Activated CD4-positive, CD25-positive, alpha-beta regulatory T cell treated with anti-CD3 and anti-CD28 coated beads, Interleukin-2, amount 50 U/mL, for 24 hours (primary cell): ENCODE results near the gene FILIP1.
"Not testable (repeated sequence)": the region's sequence is repeated elsewhere in the genome, so short reads cannot be mapped to it uniquely, and the experiment has no call there.

Experiments
- ATAC-seq, 2 donors: fragments of 150-1000 bp; cut with Tn5 transposase; one replicate each; pipeline ENCODE4 v1.10.0; 2021; ENCODE audit warnings: mild to moderate bottlenecking in 1 of 2, moderate library complexity in 1 of 2

FILIP1 gene

GRCh38 chr6:75415804-75416203 is 77.8 kb downstream of the FILIP1 start:
- no peak for ATAC-seq

GRCh38 chr6:75414445-75415021 is 79.1 kb downstream of the FILIP1 start:
- no peak for ATAC-seq

- no peak for ATAC-seq
Measured at GRCh38 chr6:75412969-75413662, 80.5 kb downstream of the FILIP1 start.

GRCh38 chr6:75410564-75410963 is 83.0 kb downstream of the FILIP1 start:
- not testable (repeated sequence) for ATAC-seq

GRCh38 chr6:75409928-75410327 is 83.7 kb downstream of the FILIP1 start:
- ATAC-seq, result no peak

GRCh38 chr6:75409286-75409685 is 84.3 kb downstream of the FILIP1 start:
- no peak for ATAC-seq

GRCh38 chr6:75403563-75404080 is 90.0 kb downstream of the FILIP1 start:
- no peak for ATAC-seq

- no peak for ATAC-seq
Measured at GRCh38 chr6:75402296-75402695, 91.3 kb downstream of the FILIP1 start.

- ATAC-seq, result no peak
Measured at GRCh38 chr6:75397656-75398465, 95.7 kb downstream of the FILIP1 start.

GRCh38 chr6:75397171-75397570 is 96.4 kb downstream of the FILIP1 start:
- no peak for ATAC-seq

- ATAC-seq, result no peak
Measured at GRCh38 chr6:75396005-75396800, 97.4 kb downstream of the FILIP1 start.

GRCh38 chr6:75393806-75394205 is 99.8 kb downstream of the FILIP1 start:
- ATAC-seq, result no peak

GRCh38 chr6:75391276-75391675 is 102.3 kb downstream of the FILIP1 start:
- ATAC-seq, result no peak

- no peak for ATAC-seq
Measured at GRCh38 chr6:75386050-75386770, 107.4 kb downstream of the FILIP1 start.

- ATAC-seq, result no peak
Measured at GRCh38 chr6:75384116-75384515, 109.5 kb downstream of the FILIP1 start.

GRCh38 chr6:75382634-75382900 is 111.0 kb downstream of the FILIP1 start:
- no peak for ATAC-seq

GRCh38 chr6:75381877-75382633 is 111.5 kb downstream of the FILIP1 start:
- ATAC-seq, result no peak

- no peak for ATAC-seq
Measured at GRCh38 chr6:75379536-75379935, 114.1 kb downstream of the FILIP1 start.

GRCh38 chr6:75378101-75378500 is 115.5 kb downstream of the FILIP1 start:
- no peak for ATAC-seq

- no peak for ATAC-seq
Measured at GRCh38 chr6:75377386-75377785, 116.2 kb downstream of the FILIP1 start.

- no peak for ATAC-seq
Measured at GRCh38 chr6:75376347-75377024, 117.1 kb downstream of the FILIP1 start.
